ENCODE data around the gene GPR39.
A peak's percentile ranks its signal among the peaks of the same experiment; 100 is the strongest.

GRCh38 chr2:132670496-132671150 is 254.0 kb downstream of the GPR39 start:
- TF ChIP-seq CTCF (conservative IDR thresholded peaks at IDR 0.05; ENCODE audit: low read depth, low read length), result peak; percentile 26; the same call in 1 of the 2 replicates
- no peak for TF ChIP-seq EZH2 (IDR thresholded peaks at IDR 0.05; ENCODE audit: low read length, unreplicated experiment)
- no peak for TF ChIP-seq EZH2phosphoT487 (IDR thresholded peaks at IDR 0.05; ENCODE audit: borderline replicate concordance, low read length)

Data from PC-3 (cell line).